ENCODE measurements around the gene SALL4.

DNA sequence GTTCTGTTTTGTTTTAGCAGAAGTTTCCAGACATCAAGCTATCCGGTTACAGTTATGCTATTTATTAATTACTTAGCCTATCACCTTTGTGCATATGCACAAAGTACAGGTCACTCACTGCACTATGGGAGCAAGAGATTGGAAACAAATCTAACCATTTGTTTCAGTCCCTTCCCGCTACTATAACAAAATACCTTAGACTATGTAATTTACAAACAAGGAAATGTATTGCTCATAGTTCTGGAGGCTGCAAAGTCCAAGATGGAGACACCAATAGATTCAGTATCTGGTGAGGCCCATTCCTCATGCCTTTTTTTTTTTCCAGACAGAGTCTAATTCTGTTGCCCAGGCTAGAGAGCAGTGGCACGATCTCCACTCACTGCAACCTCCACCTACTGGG, 69.3 kb downstream of the SALL4 start:
- TF ChIP-seq CTCF (IDR thresholded peaks at IDR 0.05) (no peak), POLR2A (IDR thresholded peaks at IDR 0.05) (no peak)

All from upper lobe of left lung (tissue), 4 donors.